GM23338 (cell line): ENCODE measurements around the gene SLC44A1. TPM values are rescaled to one million over a fixed set of nuclear protein-coding genes. Genes with fewer than 3 reads are reported as not detected.

Source experiments
- polyA plus RNA-seq: library from polyadenylated mRNA; unstranded; fragments of >200 nt; fragmentation: Nextera tagmentation; extraction: Ambion mirVana; gene quantifications from 2 replicates; pipeline ENCODE4 v1.2.1, GENCODE V29; 2016
- total RNA-seq: library from RNA; depleted of rRNA; stranded (reverse); fragments of >200 nt; shearing (Covaris generic); gene quantifications from 2 replicates; pipeline ENCODE4 v1.2.3, GENCODE V29; 2014; rRNA removed

SLC44A1 gene
- total and polyA plus RNA-seq, 2 experiments from 2014 or later, result 14.9 to 75.0 TPM

Other genes starting within 250 kb of the SLC44A1 start
- gene FSD1L, start 203.4 kb downstream of the SLC44A1 start, total RNA-seq, result 7.1 and 10.9 TPM in 2 replicates
- 4.0 and 5.2 TPM in 2 replicates for gene FSD1L, start 203.4 kb downstream of the SLC44A1 start, polyA plus RNA-seq